Immature natural killer cell (primary cell): ENCODE results near the gene BTF3. TPM values are rescaled to one million over a fixed set of nuclear protein-coding genes. Genes with fewer than 3 reads are reported as not detected.

Experiments used
- DNase-seq, 3 donors: peaks; one replicate each; pipeline ENCODE4 v3.0.0; 2022; ENCODE audit warnings: mixed read lengths in 1 of 3
- H3K27ac Mint-ChIP-seq, 6 donors: one replicate each; pipeline ENCODE4 v1.8.0; 2020; ENCODE audit warnings: mixed read lengths in 6 of 6, mild to moderate bottlenecking in 5 of 6, inconsistent platforms in 4 of 6, moderate library complexity in 3 of 6
- H3K27me3 Mint-ChIP-seq, 3 donors: one replicate each; pipeline ENCODE4 v1.8.0; 2020 to 2021; ENCODE audit warnings: low read depth in 3 of 3, mild to moderate bottlenecking in 3 of 3, mixed read lengths in 3 of 3, moderate library complexity in 3 of 3, inconsistent platforms in 1 of 3
- H3K36me3 Mint-ChIP-seq, 3 donors: one replicate each; pipeline ENCODE4 v1.8.0; 2020; ENCODE audit warnings: mixed read lengths in 3 of 3, inconsistent platforms in 2 of 3, mild to moderate bottlenecking in 2 of 3
- H3K4me1 Mint-ChIP-seq, 2 donors: one replicate each; pipeline ENCODE4 v1.8.0; 2020; ENCODE audit warnings: inconsistent platforms in 2 of 2, mild to moderate bottlenecking in 2 of 2, mixed read lengths in 2 of 2, moderate library complexity in 1 of 2
- H3K4me3 Mint-ChIP-seq, 5 donors: one replicate each; pipeline ENCODE4 v1.8.0; 2020; ENCODE audit warnings: mild to moderate bottlenecking in 5 of 5, mixed read lengths in 5 of 5, inconsistent platforms in 3 of 5, moderate library complexity in 3 of 5
- H3K9me3 Mint-ChIP-seq, 6 donors: one replicate each; pipeline ENCODE4 v1.8.0; 2020; ENCODE audit warnings: mild to moderate bottlenecking in 6 of 6, mixed read lengths in 6 of 6, inconsistent platforms in 4 of 6, moderate library complexity in 3 of 6
- polyA plus RNA-seq, 3 donors: library from polyadenylated mRNA; unstranded; fragments of 300-500 nt; fragmentation: Illumina TruSeq; gene quantifications; one replicate each; pipeline ENCODE4 v1.2.3, GENCODE V29; 2021

The BTF3 gene
- polyA plus RNA-seq, 3 donors from 2014 or later = 483 to 591 (median 494) TPM

GRCh38 chr5:73515232-73515631 is 17.0 kb downstream of the BTF3 start:
- Mint-ChIP-seq H3K27me3 (peaks cover 0 to 2% (median 1%) of the 10 kb centered on the region in 3 donors), H3K27ac (no peak overlapping the region), H3K36me3 (peaks cover 0 to 8% (median 4%) of the 10 kb centered on the region in 3 donors), H3K4me3 (no peak overlapping the region), H3K4me1 (peaks cover 2 to 10% of the 10 kb centered on the region in 2 donors), H3K9me3 (no peaks in the 10 kb centered on the region)
- no peak for DNase-seq

- H3K27me3 Mint-ChIP-seq = peaks cover 0 to 7% (median 1%) of the 10 kb centered on the region in 3 donors
- no peaks in the 10 kb centered on the region for H3K36me3 Mint-ChIP-seq
- DNase-seq = peak; percentile 55 to 68 (median 65)
- H3K9me3 Mint-ChIP-seq = no peaks in the 10 kb centered on the region
- peak overlapping the region in 1 of 6 donors; percentile 43 for H3K27ac Mint-ChIP-seq
- peaks cover 2 to 10% of the 10 kb centered on the region in 2 donors for H3K4me1 Mint-ChIP-seq
- H3K4me3 Mint-ChIP-seq = peak overlapping the region in 1 of 5 donors; percentile 14
Measured at GRCh38 chr5:73519531-73520283, 21.5 kb downstream of the BTF3 start.

- peaks cover 0 to 13% (median 3%) of the 10 kb centered on the region in 3 donors for H3K27me3 Mint-ChIP-seq
- DNase-seq = no peak
- H3K4me3 Mint-ChIP-seq = no peak overlapping the region
- no peak overlapping the region for H3K27ac Mint-ChIP-seq
- no peaks in the 10 kb centered on the region for H3K36me3 Mint-ChIP-seq
- peaks cover 2 to 10% of the 10 kb centered on the region in 2 donors for H3K4me1 Mint-ChIP-seq
- no peaks in the 10 kb centered on the region for H3K9me3 Mint-ChIP-seq
Measured at GRCh38 chr5:73522989-73523388, 24.7 kb downstream of the BTF3 start.

- H3K9me3 Mint-ChIP-seq = no peaks in the 10 kb centered on the region
- H3K4me1 Mint-ChIP-seq = peaks cover 2 to 10% of the 10 kb centered on the region in 2 donors
- H3K27ac Mint-ChIP-seq = no peak overlapping the region
- H3K4me3 Mint-ChIP-seq = no peak overlapping the region
- H3K36me3 Mint-ChIP-seq = no peaks in the 10 kb centered on the region
- DNase-seq = no peak
- peaks cover 0 to 13% (median 4%) of the 10 kb centered on the region in 3 donors for H3K27me3 Mint-ChIP-seq
Measured at GRCh38 chr5:73523861-73524260, 25.6 kb downstream of the BTF3 start.

- no peaks in the 10 kb centered on the region for H3K4me1 Mint-ChIP-seq
- no peak overlapping the region for H3K4me3 Mint-ChIP-seq
- peaks cover 0 to 10% (median 6%) of the 10 kb centered on the region in 3 donors for H3K27me3 Mint-ChIP-seq
Measured at GRCh38 chr5:73525606-73526203, 27.5 kb downstream of the BTF3 start.

GRCh38 chr5:73528248-73528647 is 30.0 kb downstream of the BTF3 start:
- Mint-ChIP-seq H3K36me3 (no peaks in the 10 kb centered on the region), H3K27ac (no peak overlapping the region), H3K4me1 (no peaks in the 10 kb centered on the region), H3K4me3 (no peak overlapping the region), H3K9me3 (no peaks in the 10 kb centered on the region), H3K27me3 (peaks cover 3 to 12% (median 8%) of the 10 kb centered on the region in 3 donors)
- no peak for DNase-seq

More at GRCh38 chr5:73525606-73526203, 27.5 kb downstream of the BTF3 start:
- no peak for DNase-seq
- Mint-ChIP-seq H3K27ac (no peak overlapping the region), H3K36me3 (no peaks in the 10 kb centered on the region), H3K9me3 (no peaks in the 10 kb centered on the region)

GRCh38 chr5:73529081-73529480 is 30.8 kb downstream of the BTF3 start:
- Mint-ChIP-seq H3K4me3 (no peak overlapping the region), H3K4me1 (no peaks in the 10 kb centered on the region), H3K36me3 (no peaks in the 10 kb centered on the region), H3K27me3 (peaks cover 3 to 12% (median 8%) of the 10 kb centered on the region in 3 donors), H3K9me3 (no peaks in the 10 kb centered on the region), H3K27ac (no peak overlapping the region)
- DNase-seq = no peak

GRCh38 chr5:73531356-73531755 is 33.1 kb downstream of the BTF3 start:
- Mint-ChIP-seq H3K9me3 (no peaks in the 10 kb centered on the region), H3K36me3 (peaks cover 0 to 4% (median 0%) of the 10 kb centered on the region in 3 donors), H3K27ac (no peak overlapping the region), H3K27me3 (peaks cover 3 to 17% (median 8%) of the 10 kb centered on the region in 3 donors), H3K4me3 (no peak overlapping the region), H3K4me1 (no peaks in the 10 kb centered on the region)
- DNase-seq = no peak

GRCh38 chr5:73532195-73532594 is 34.0 kb downstream of the BTF3 start:
- Mint-ChIP-seq H3K27me3 (peaks cover 3 to 16% (median 5%) of the 10 kb centered on the region in 3 donors), H3K9me3 (no peaks in the 10 kb centered on the region)

GRCh38 chr5:73534011-73534644 is 35.9 kb downstream of the BTF3 start:
- H3K4me3 Mint-ChIP-seq = no peak overlapping the region
- H3K27me3 Mint-ChIP-seq = peaks cover 3 to 12% (median 3%) of the 10 kb centered on the region in 3 donors
- no peaks in the 10 kb centered on the region for H3K9me3 Mint-ChIP-seq
- DNase-seq = no peak
- H3K36me3 Mint-ChIP-seq = peaks cover 0 to 4% (median 0%) of the 10 kb centered on the region in 3 donors
- H3K27ac Mint-ChIP-seq = no peak overlapping the region
- H3K4me1 Mint-ChIP-seq = no peaks in the 10 kb centered on the region

More at GRCh38 chr5:73532195-73532594, 34.0 kb downstream of the BTF3 start:
- DNase-seq = no peak
- no peak overlapping the region for H3K4me3 Mint-ChIP-seq
- H3K4me1 Mint-ChIP-seq = no peaks in the 10 kb centered on the region
- H3K36me3 Mint-ChIP-seq = peaks cover 0 to 4% (median 0%) of the 10 kb centered on the region in 3 donors
- no peak overlapping the region for H3K27ac Mint-ChIP-seq

- Mint-ChIP-seq H3K27ac (peak overlapping the region in 1 of 6 donors; percentile 2), H3K9me3 (no peaks in the 10 kb centered on the region), H3K4me3 (no peak overlapping the region), H3K4me1 (no peaks in the 10 kb centered on the region), H3K27me3 (peaks cover 1 to 12% (median 3%) of the 10 kb centered on the region in 3 donors), H3K36me3 (peaks cover 0 to 4% (median 0%) of the 10 kb centered on the region in 3 donors)
- DNase-seq = no peak
Measured at GRCh38 chr5:73534971-73535370, 36.7 kb downstream of the BTF3 start.

- DNase-seq = no peak
- H3K4me3 Mint-ChIP-seq = no peak overlapping the region
- H3K36me3 Mint-ChIP-seq = peaks cover 0 to 4% (median 0%) of the 10 kb centered on the region in 3 donors
- no peaks in the 10 kb centered on the region for H3K9me3 Mint-ChIP-seq
- H3K4me1 Mint-ChIP-seq = no peaks in the 10 kb centered on the region
- peaks cover 2 to 8% (median 8%) of the 10 kb centered on the region in 3 donors for H3K27me3 Mint-ChIP-seq
- no peak overlapping the region for H3K27ac Mint-ChIP-seq
Measured at GRCh38 chr5:73539730-73540129, 41.5 kb downstream of the BTF3 start.

GRCh38 chr5:73540192-73540591 is 42.0 kb downstream of the BTF3 start:
- DNase-seq = no peak
- H3K4me3 Mint-ChIP-seq = no peak overlapping the region
- no peak overlapping the region for H3K27ac Mint-ChIP-seq
- H3K9me3 Mint-ChIP-seq = no peaks in the 10 kb centered on the region
- no peaks in the 10 kb centered on the region for H3K4me1 Mint-ChIP-seq
- peaks cover 2 to 8% (median 8%) of the 10 kb centered on the region in 3 donors for H3K27me3 Mint-ChIP-seq
- peaks cover 0 to 2% (median 0%) of the 10 kb centered on the region in 3 donors for H3K36me3 Mint-ChIP-seq

- Mint-ChIP-seq H3K4me1 (no peaks in the 10 kb centered on the region), H3K27me3 (peaks cover 2 to 8% (median 8%) of the 10 kb centered on the region in 3 donors), H3K4me3 (no peak overlapping the region), H3K36me3 (no peaks in the 10 kb centered on the region), H3K27ac (no peak overlapping the region), H3K9me3 (no peaks in the 10 kb centered on the region)
- DNase-seq = no peak
Measured at GRCh38 chr5:73542020-73542419, 43.8 kb downstream of the BTF3 start.
